ENCODE measurements around the gene KIF26B.
A peak's percentile ranks its signal among the peaks of the same experiment; 100 is the strongest.
"Not testable (repeated sequence)": the region's sequence is repeated elsewhere in the genome, so short reads cannot be mapped to it uniquely, and the experiment has no call there.

The KIF26B gene

GRCh38 chr1:245334827-245335490 is 180.2 kb downstream of the KIF26B start:
- no peak overlapping the region for H2AK5ac ChIP-seq (ENCODE audit: low read length)
- H2BK5ac ChIP-seq (ENCODE audit: low read length) = no peak overlapping the region
- no peak overlapping the region for H3K4ac ChIP-seq (ENCODE audit: low read depth, low read length)
- no CpG with 5 or more reads among the region's 9 CpGs for WGBS (ENCODE audit: extremely low coverage, insufficient coverage, low lambda C conversion rate)
- H3K4me3 ChIP-seq (ENCODE audit: low read length) = no peak overlapping the region
- H3K4me1 ChIP-seq (ENCODE audit: control insufficient read depth, low read depth, low read length) = no peaks in the 10 kb centered on the region
- no peak overlapping the region for H3K4me2 ChIP-seq (ENCODE audit: low read length)
- no peak overlapping the region for H3K9ac ChIP-seq (ENCODE audit: low read length)
- no peak overlapping the region for H4K5ac ChIP-seq (ENCODE audit: low read length)
- H3K79me2 ChIP-seq (ENCODE audit: control insufficient read depth, insufficient read depth, low read length) = no peaks in the 10 kb centered on the region
- H4K8ac ChIP-seq (ENCODE audit: low read depth, low read length) = no peak overlapping the region
- H3K27ac ChIP-seq (ENCODE audit: low read depth, low read length) = no peak overlapping the region
- H3K79me1 ChIP-seq (ENCODE audit: low read length) = no peaks in the 10 kb centered on the region
- H3K56ac ChIP-seq (ENCODE audit: low read length) = peak overlapping the region; percentile 15
- no peak for DNase-seq
- H3K23ac ChIP-seq (ENCODE audit: low read length) = no peak overlapping the region
- H2BK120ac ChIP-seq (ENCODE audit: low read depth, low read length) = no peak overlapping the region
- no peak overlapping the region for H3K18ac ChIP-seq (ENCODE audit: low read length)
- no peaks in the 10 kb centered on the region for H3K36me3 ChIP-seq (ENCODE audit: control insufficient read depth, insufficient read depth, low read length)
- no peak overlapping the region for H2BK15ac ChIP-seq (replicated peaks; ENCODE audit: low read depth)
- no peaks in the 10 kb centered on the region for H3K27me3 ChIP-seq (ENCODE audit: insufficient read depth, low read length, poor library complexity)

- not testable (repeated sequence) for H4K8ac ChIP-seq (ENCODE audit: low read depth, low read length); H2AK5ac ChIP-seq (ENCODE audit: low read length); H2BK5ac ChIP-seq (ENCODE audit: low read length); DNase-seq; H2BK120ac ChIP-seq (ENCODE audit: low read depth, low read length); H4K5ac ChIP-seq (ENCODE audit: low read length); H3K56ac ChIP-seq (ENCODE audit: low read length); H3K4me2 ChIP-seq (ENCODE audit: low read length); H3K79me2 ChIP-seq (ENCODE audit: control insufficient read depth, insufficient read depth, low read length); H3K27me3 ChIP-seq (ENCODE audit: insufficient read depth, low read length, poor library complexity); H3K27ac ChIP-seq (ENCODE audit: low read depth, low read length); H3K4me1 ChIP-seq (ENCODE audit: control insufficient read depth, low read depth, low read length); H3K23ac ChIP-seq (ENCODE audit: low read length); H3K18ac ChIP-seq (ENCODE audit: low read length); H3K4ac ChIP-seq (ENCODE audit: low read depth, low read length); H3K4me3 ChIP-seq (ENCODE audit: low read length); H3K9ac ChIP-seq (ENCODE audit: low read length); H2BK15ac ChIP-seq (replicated peaks; ENCODE audit: low read depth); H3K79me1 ChIP-seq (ENCODE audit: low read length); H3K36me3 ChIP-seq (ENCODE audit: control insufficient read depth, insufficient read depth, low read length)
- no CpG with 5 or more reads among the region's 22 CpGs for WGBS (ENCODE audit: extremely low coverage, insufficient coverage, low lambda C conversion rate)
These were observed 180.9 kb downstream of the KIF26B start for GRCh38 chr1:245335684-245336083.

- Histone ChIP-seq H4K5ac (ENCODE audit: low read length) (no peak overlapping the region), H3K4me2 (ENCODE audit: low read length) (no peak overlapping the region), H3K23ac (ENCODE audit: low read length) (no peak overlapping the region), H2AK5ac (ENCODE audit: low read length) (no peak overlapping the region), H3K4ac (ENCODE audit: low read depth, low read length) (no peak overlapping the region), H3K9ac (ENCODE audit: low read length) (no peak overlapping the region), H3K27ac (ENCODE audit: low read depth, low read length) (no peak overlapping the region), H2BK5ac (ENCODE audit: low read length) (no peak overlapping the region), H3K36me3 (ENCODE audit: control insufficient read depth, insufficient read depth, low read length) (no peaks in the 10 kb centered on the region), H2BK120ac (ENCODE audit: low read depth, low read length) (no peak overlapping the region), H3K4me3 (ENCODE audit: low read length) (no peak overlapping the region), H3K18ac (ENCODE audit: low read length) (no peak overlapping the region), H4K8ac (ENCODE audit: low read depth, low read length) (no peak overlapping the region), H3K4me1 (ENCODE audit: control insufficient read depth, low read depth, low read length) (no peaks in the 10 kb centered on the region), H3K79me1 (ENCODE audit: low read length) (no peaks in the 10 kb centered on the region), H3K79me2 (ENCODE audit: control insufficient read depth, insufficient read depth, low read length) (no peaks in the 10 kb centered on the region), H2BK15ac (replicated peaks; ENCODE audit: low read depth) (no peak overlapping the region), H3K27me3 (ENCODE audit: insufficient read depth, low read length, poor library complexity) (no peaks in the 10 kb centered on the region), H3K56ac (ENCODE audit: low read length) (no peak overlapping the region)
- peak; percentile 68 for DNase-seq
- WGBS (ENCODE audit: extremely low coverage, insufficient coverage, low lambda C conversion rate) = no CpG with 5 or more reads among the region's 22 CpGs
These were observed 181.6 kb downstream of the KIF26B start for GRCh38 chr1:245336149-245336983.

GRCh38 chr1:245336984-245337355 is 182.2 kb downstream of the KIF26B start:
- not testable (repeated sequence) for H3K4me2 ChIP-seq (ENCODE audit: low read length); H3K4ac ChIP-seq (ENCODE audit: low read depth, low read length); H3K79me1 ChIP-seq (ENCODE audit: low read length); H4K8ac ChIP-seq (ENCODE audit: low read depth, low read length); H2BK120ac ChIP-seq (ENCODE audit: low read depth, low read length); DNase-seq; H2AK5ac ChIP-seq (ENCODE audit: low read length); H3K79me2 ChIP-seq (ENCODE audit: control insufficient read depth, insufficient read depth, low read length); H3K4me3 ChIP-seq (ENCODE audit: low read length); H3K56ac ChIP-seq (ENCODE audit: low read length); H2BK15ac ChIP-seq (replicated peaks; ENCODE audit: low read depth); H3K27ac ChIP-seq (ENCODE audit: low read depth, low read length); H3K4me1 ChIP-seq (ENCODE audit: control insufficient read depth, low read depth, low read length); H3K18ac ChIP-seq (ENCODE audit: low read length); H3K27me3 ChIP-seq (ENCODE audit: insufficient read depth, low read length, poor library complexity); H2BK5ac ChIP-seq (ENCODE audit: low read length); H3K36me3 ChIP-seq (ENCODE audit: control insufficient read depth, insufficient read depth, low read length); H3K23ac ChIP-seq (ENCODE audit: low read length); H4K5ac ChIP-seq (ENCODE audit: low read length); H3K9ac ChIP-seq (ENCODE audit: low read length)
- no CpG with 5 or more reads among the region's 2 CpGs for WGBS (ENCODE audit: extremely low coverage, insufficient coverage, low lambda C conversion rate)

- Histone ChIP-seq H3K9ac (ENCODE audit: low read length) (no peak overlapping the region), H3K27me3 (ENCODE audit: insufficient read depth, low read length, poor library complexity) (no peaks in the 10 kb centered on the region), H3K4me1 (ENCODE audit: control insufficient read depth, low read depth, low read length) (no peaks in the 10 kb centered on the region), H4K5ac (ENCODE audit: low read length) (no peak overlapping the region), H3K36me3 (ENCODE audit: control insufficient read depth, insufficient read depth, low read length) (no peaks in the 10 kb centered on the region), H3K23ac (ENCODE audit: low read length) (no peak overlapping the region), H3K4me2 (ENCODE audit: low read length) (no peak overlapping the region), H2BK15ac (replicated peaks; ENCODE audit: low read depth) (no peak overlapping the region), H3K18ac (ENCODE audit: low read length) (no peak overlapping the region), H3K4ac (ENCODE audit: low read depth, low read length) (no peak overlapping the region), H2AK5ac (ENCODE audit: low read length) (no peak overlapping the region), H3K79me1 (ENCODE audit: low read length) (no peaks in the 10 kb centered on the region), H3K27ac (ENCODE audit: low read depth, low read length) (no peak overlapping the region), H4K8ac (ENCODE audit: low read depth, low read length) (no peak overlapping the region), H3K56ac (ENCODE audit: low read length) (no peak overlapping the region), H2BK120ac (ENCODE audit: low read depth, low read length) (no peak overlapping the region), H3K4me3 (ENCODE audit: low read length) (no peak overlapping the region), H2BK5ac (ENCODE audit: low read length) (no peak overlapping the region), H3K79me2 (ENCODE audit: control insufficient read depth, insufficient read depth, low read length) (no peaks in the 10 kb centered on the region)
- DNase-seq = peak; percentile 81
- no CpG with 5 or more reads among the region's 10 CpGs for WGBS (ENCODE audit: extremely low coverage, insufficient coverage, low lambda C conversion rate)
These were observed 183.2 kb downstream of the KIF26B start for GRCh38 chr1:245337829-245338484.

All from mesendoderm (in vitro differentiated cells).